ENCODE measurements around the gene CAMKMT.

The CAMKMT gene

DNA sequence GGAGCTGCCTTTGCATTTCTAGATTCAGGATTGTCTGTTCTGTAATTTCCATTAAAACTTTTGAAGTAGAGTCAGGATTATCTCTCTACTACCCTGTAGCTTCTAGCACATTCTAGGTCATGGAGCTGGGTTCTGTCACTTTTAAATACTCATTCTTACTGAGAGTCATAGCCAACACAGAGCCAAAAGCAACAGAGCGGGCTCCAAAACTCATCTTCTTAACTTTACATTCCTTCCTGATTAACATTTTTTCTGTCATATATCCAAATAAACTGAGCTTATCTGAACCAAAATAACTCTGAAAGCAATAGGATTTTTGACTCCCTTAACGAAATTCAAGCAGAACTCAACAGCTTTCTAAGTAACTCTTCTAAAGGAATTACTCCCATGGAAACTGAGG, 13.3 kb upstream of the CAMKMT start:
- Histone ChIP-seq H3K27ac (ENCODE audit: poor library complexity, severe bottlenecking) (no peak overlapping the region), H3K27me3 (ENCODE audit: insufficient read depth, poor library complexity, severe bottlenecking) (no peaks in the 10 kb centered on the region), H3K4me3 (ENCODE audit: severe bottlenecking) (no peak overlapping the region), H3K36me3 (ENCODE audit: low read depth) (peaks cover 32% of the 10 kb centered on the region), H3K4me1 (ENCODE audit: insufficient read depth, poor library complexity, severe bottlenecking) (no peaks in the 10 kb centered on the region), H3K9me3 (ENCODE audit: severe bottlenecking) (no peaks in the 10 kb centered on the region)
- ATAC-seq (ENCODE audit: low read depth) = no peak
- no peak for DNase-seq (ENCODE audit: low spot score)
- TF ChIP-seq, protein P1, sequence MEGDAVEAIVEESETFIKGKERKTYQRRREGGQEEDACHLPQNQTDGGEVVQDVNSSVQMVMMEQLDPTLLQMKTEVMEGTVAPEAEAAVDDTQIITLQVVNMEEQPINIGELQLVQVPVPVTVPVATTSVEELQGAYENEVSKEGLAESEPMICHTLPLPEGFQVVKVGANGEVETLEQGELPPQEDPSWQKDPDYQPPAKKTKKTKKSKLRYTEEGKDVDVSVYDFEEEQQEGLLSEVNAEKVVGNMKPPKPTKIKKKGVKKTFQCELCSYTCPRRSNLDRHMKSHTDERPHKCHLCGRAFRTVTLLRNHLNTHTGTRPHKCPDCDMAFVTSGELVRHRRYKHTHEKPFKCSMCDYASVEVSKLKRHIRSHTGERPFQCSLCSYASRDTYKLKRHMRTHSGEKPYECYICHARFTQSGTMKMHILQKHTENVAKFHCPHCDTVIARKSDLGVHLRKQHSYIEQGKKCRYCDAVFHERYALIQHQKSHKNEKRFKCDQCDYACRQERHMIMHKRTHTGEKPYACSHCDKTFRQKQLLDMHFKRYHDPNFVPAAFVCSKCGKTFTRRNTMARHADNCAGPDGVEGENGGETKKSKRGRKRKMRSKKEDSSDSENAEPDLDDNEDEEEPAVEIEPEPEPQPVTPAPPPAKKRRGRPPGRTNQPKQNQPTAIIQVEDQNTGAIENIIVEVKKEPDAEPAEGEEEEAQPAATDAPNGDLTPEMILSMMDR (IDR thresholded peaks at IDR 0.05; ENCODE audit: poor library complexity, severe bottlenecking) = no peak

DNA sequence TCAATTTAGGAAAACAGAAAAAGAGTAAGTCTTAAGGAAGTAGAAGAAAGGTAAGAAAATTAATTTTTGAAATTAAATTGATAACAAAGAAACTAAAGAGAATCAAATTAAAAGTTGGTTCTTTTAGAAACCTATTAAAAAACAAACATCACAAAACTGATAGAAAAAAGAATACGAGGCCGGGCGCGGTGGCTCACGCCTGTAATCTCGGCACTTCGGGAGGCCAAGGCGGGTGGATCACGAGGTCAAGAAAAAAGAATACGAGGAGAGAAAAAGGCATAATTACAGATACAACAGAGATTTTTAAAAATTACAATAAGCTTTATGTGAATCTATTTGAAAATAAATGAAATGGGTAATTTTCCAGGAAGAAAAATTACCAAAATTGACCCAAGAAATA, 12.2 kb upstream of the CAMKMT start:
- H3K36me3 ChIP-seq (ENCODE audit: low read depth) = peaks cover 21% of the 10 kb centered on the region
- DNase-seq (ENCODE audit: low spot score) (no peak), ATAC-seq (ENCODE audit: low read depth) (no peak)
- TF ChIP-seq, protein P1 (IDR thresholded peaks at IDR 0.05; ENCODE audit: poor library complexity, severe bottlenecking) = no peak
- H3K27ac ChIP-seq (ENCODE audit: poor library complexity, severe bottlenecking) = no peak overlapping the region
- no peaks in the 10 kb centered on the region for H3K4me1 ChIP-seq (ENCODE audit: insufficient read depth, poor library complexity, severe bottlenecking)
- no peak overlapping the region for H3K4me3 ChIP-seq (ENCODE audit: severe bottlenecking)
- H3K9me3 ChIP-seq (ENCODE audit: severe bottlenecking) = no peaks in the 10 kb centered on the region
- H3K27me3 ChIP-seq (ENCODE audit: insufficient read depth, poor library complexity, severe bottlenecking) = no peaks in the 10 kb centered on the region

DNA sequence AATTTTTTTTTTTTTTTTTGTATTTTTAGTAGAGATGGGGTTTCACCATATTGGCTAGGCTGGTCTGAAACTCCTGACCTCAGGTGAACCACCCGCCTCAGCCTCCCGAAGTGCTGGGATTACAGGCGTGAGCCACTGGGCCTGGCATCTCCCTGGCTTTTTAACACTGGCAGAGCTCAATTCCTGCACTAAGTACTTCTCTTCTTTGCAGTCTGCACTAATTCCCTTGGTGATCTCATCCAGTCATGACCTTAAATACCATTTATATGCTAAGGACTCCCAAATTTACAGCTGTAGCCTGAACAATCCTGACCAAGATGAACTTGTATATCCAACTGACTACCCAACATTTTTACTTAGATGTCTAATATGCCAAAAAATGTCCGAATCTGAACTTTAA, 10.7 kb upstream of the CAMKMT start:
- DNase-seq (ENCODE audit: low spot score) (no peak), ATAC-seq (ENCODE audit: low read depth) (no peak)
- H3K36me3 ChIP-seq (ENCODE audit: low read depth) = peaks cover 9% of the 10 kb centered on the region; the same call in 1 of the 2 replicates
- H3K4me3 ChIP-seq (ENCODE audit: severe bottlenecking) = no peak overlapping the region
- no peaks in the 10 kb centered on the region for H3K9me3 ChIP-seq (ENCODE audit: severe bottlenecking)
- TF ChIP-seq, protein P1 (IDR thresholded peaks at IDR 0.05; ENCODE audit: poor library complexity, severe bottlenecking) = no peak
- H3K27me3 ChIP-seq (ENCODE audit: insufficient read depth, poor library complexity, severe bottlenecking) = no peaks in the 10 kb centered on the region
- H3K4me1 ChIP-seq (ENCODE audit: insufficient read depth, poor library complexity, severe bottlenecking) = no peaks in the 10 kb centered on the region
- no peak overlapping the region for H3K27ac ChIP-seq (ENCODE audit: poor library complexity, severe bottlenecking)

DNA sequence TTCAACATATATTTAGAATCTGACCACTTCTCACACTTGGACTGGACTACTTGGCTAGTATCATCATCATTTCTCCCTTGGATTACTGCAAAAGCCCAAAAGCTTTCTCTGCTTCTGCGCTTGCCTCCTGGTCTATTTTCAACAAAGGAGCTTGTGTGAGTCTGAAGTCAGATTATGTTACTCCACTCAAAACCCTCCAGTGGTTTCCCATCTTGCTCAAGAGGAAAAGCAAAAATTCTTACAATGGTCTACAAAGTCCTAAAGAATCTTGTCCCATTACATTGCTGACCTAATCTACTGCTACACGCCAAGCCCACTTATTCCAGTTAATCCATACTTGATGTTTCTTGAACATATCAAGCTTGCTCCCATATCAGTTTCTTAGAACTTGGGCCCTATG, 10.1 kb upstream of the CAMKMT start:
- no peak for DNase-seq (ENCODE audit: low spot score)
- Histone ChIP-seq H3K27ac (ENCODE audit: poor library complexity, severe bottlenecking) (no peak overlapping the region), H3K27me3 (ENCODE audit: insufficient read depth, poor library complexity, severe bottlenecking) (no peaks in the 10 kb centered on the region), H3K4me3 (ENCODE audit: severe bottlenecking) (no peak overlapping the region), H3K4me1 (ENCODE audit: insufficient read depth, poor library complexity, severe bottlenecking) (no peaks in the 10 kb centered on the region), H3K9me3 (ENCODE audit: severe bottlenecking) (no peaks in the 10 kb centered on the region), H3K36me3 (ENCODE audit: low read depth) (peaks cover 3% of the 10 kb centered on the region; the same call in 1 of the 2 replicates)
- TF ChIP-seq, protein P1 (IDR thresholded peaks at IDR 0.05; ENCODE audit: poor library complexity, severe bottlenecking) = no peak
- no peak for ATAC-seq (ENCODE audit: low read depth)

DNA sequence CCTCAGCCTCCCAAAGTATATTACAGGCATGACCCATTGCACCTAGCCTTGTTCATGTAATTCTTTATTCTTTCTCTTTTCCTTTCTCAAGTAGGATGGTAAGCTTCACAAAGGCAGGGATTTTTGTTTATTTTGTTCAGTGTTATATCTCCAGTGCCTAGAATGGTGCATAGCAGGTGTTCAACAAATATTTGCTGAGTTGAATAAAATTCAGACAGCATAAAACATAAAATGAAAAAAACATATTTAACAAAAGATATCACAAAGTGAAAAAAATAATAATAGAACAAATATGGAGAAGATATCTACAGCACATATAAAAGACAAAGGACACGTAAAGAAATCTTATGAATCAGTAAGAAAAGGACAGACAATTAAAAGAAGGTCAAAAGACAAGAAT, 9.2 kb upstream of the CAMKMT start:
- H3K4me3 ChIP-seq (ENCODE audit: severe bottlenecking) = no peak overlapping the region
- no peaks in the 10 kb centered on the region for H3K9me3 ChIP-seq (ENCODE audit: severe bottlenecking)
- ATAC-seq (ENCODE audit: low read depth) = no peak
- DNase-seq (ENCODE audit: low spot score) = no peak
- no peaks in the 10 kb centered on the region for H3K27me3 ChIP-seq (ENCODE audit: insufficient read depth, poor library complexity, severe bottlenecking)
- TF ChIP-seq, protein P1 (IDR thresholded peaks at IDR 0.05; ENCODE audit: poor library complexity, severe bottlenecking) = no peak
- no peak overlapping the region for H3K27ac ChIP-seq (ENCODE audit: poor library complexity, severe bottlenecking)
- H3K36me3 ChIP-seq (ENCODE audit: low read depth) = peaks cover under 1% of the 10 kb centered on the region; the same call in 1 of the 2 replicates
- no peaks in the 10 kb centered on the region for H3K4me1 ChIP-seq (ENCODE audit: insufficient read depth, poor library complexity, severe bottlenecking)

All from RWPE2 (cell line).